Calu3 (cell line): ENCODE measurements around the gene DYTN. TPM values are rescaled to one million over a fixed set of nuclear protein-coding genes. Genes with fewer than 3 reads are reported as not detected.

Experiments used
- BruUV-seq: library from RNA; stranded (reverse); fragments of 400-500 nt; replicated peaks from 2 replicates; lab custom pipeline; 2021; lab: Mats Ljungman, UMichigan
- CTCF ChIA-PET: fragments of 300-600 bp; sonication (Branson Sonifier 250); formaldehyde crosslinking; loops from one replicate; lab custom pipeline; 2022; ENCODE audit warnings: antibody characterized with exemption; lab: Charles Lee
- DNase-seq: peaks from one replicate; pipeline ENCODE4 v3.0.0; 2022
- H3K27ac Mint-ChIP-seq: one replicate; pipeline ENCODE4 v1.8.0; 2022; ENCODE audit warnings: mixed read lengths; ENCODE audit not compliant: unreplicated experiment
- H3K27me3 Mint-ChIP-seq: one replicate; pipeline ENCODE4 v1.8.0; 2022; ENCODE audit warnings: mixed read lengths; ENCODE audit not compliant: unreplicated experiment
- H3K36me3 Mint-ChIP-seq: one replicate; pipeline ENCODE4 v1.8.0; 2022; ENCODE audit warnings: mild to moderate bottlenecking, moderate library complexity, mixed read lengths; ENCODE audit not compliant: insufficient read depth, unreplicated experiment
- H3K4me1 Mint-ChIP-seq: one replicate; pipeline ENCODE4 v1.8.0; 2022; ENCODE audit warnings: mild to moderate bottlenecking, low read depth, mixed read lengths; ENCODE audit not compliant: unreplicated experiment
- H3K4me3 Mint-ChIP-seq: one replicate; pipeline ENCODE4 v1.8.0; 2022; ENCODE audit warnings: mild to moderate bottlenecking, low read depth, moderate library complexity, mixed read lengths; ENCODE audit not compliant: unreplicated experiment
- H3K9me3 Mint-ChIP-seq: one replicate; pipeline ENCODE4 v1.8.0; 2022; ENCODE audit warnings: low read depth, mixed read lengths; ENCODE audit not compliant: unreplicated experiment
- CTCF ChIP-seq: fragments of 200-600 bp; IDR thresholded peaks from one replicate; pipeline ENCODE4 v1.8.0; 2022; ENCODE audit warnings: antibody characterized with exemption; ENCODE audit not compliant: unreplicated experiment
- intact Hi-C: fragments of 100-400 bp; cut with micrococcal nuclease; formaldehyde crosslinking; loops from one replicate; pipeline ENCODE4 v1.10.0; 2022; ENCODE audit not compliant: unreplicated experiment
- total RNA-seq: library from RNA; stranded (reverse); gene quantifications from 2 replicates; pipeline ENCODE4 v1.2.3, GENCODE V29; 2022

The DYTN gene
- total RNA-seq, 1 experiment from 2014 or later = not detected

GRCh38 chr2:206610451-206610850, 107.7 kb downstream of the DYTN start:
- Mint-ChIP-seq H3K36me3 (no peaks in the 10 kb centered on the region), H3K27ac (no peak overlapping the region), H3K4me3 (no peak overlapping the region), H3K27me3 (no peaks in the 10 kb centered on the region), H3K9me3 (no peaks in the 10 kb centered on the region), H3K4me1 (peaks cover 8% of the 10 kb centered on the region)
- intact Hi-C loops = no loop called here
- TF ChIP-seq CTCF = no peak
- no peak for DNase-seq
- CTCF ChIA-PET = no interaction called here
- BruUV-seq = no TSS peak

GRCh38 chr2:206603243-206603642, 115.0 kb downstream of the DYTN start:
- TF ChIP-seq CTCF = no peak
- no peak overlapping the region for H3K27ac Mint-ChIP-seq
- no peaks in the 10 kb centered on the region for H3K9me3 Mint-ChIP-seq
- H3K36me3 Mint-ChIP-seq = no peaks in the 10 kb centered on the region
- H3K4me1 Mint-ChIP-seq = no peaks in the 10 kb centered on the region
- CTCF ChIA-PET = no interaction called here
- no peak for DNase-seq
- intact Hi-C loops = no loop called here
- BruUV-seq = no TSS peak
- no peak overlapping the region for H3K4me3 Mint-ChIP-seq
- H3K27me3 Mint-ChIP-seq = no peaks in the 10 kb centered on the region

Other genes starting within 250 kb of the DYTN start
- not detected in 2 replicates for gene FAM237A, start 75.9 kb downstream of the DYTN start, total RNA-seq
- gene MDH1B, start 46.9 kb upstream of the DYTN start, total RNA-seq = 0.94 and 1.9 TPM in 2 replicates
- 31.5 and 31.9 TPM in 2 replicates for gene FASTKD2, start 47.2 kb upstream of the DYTN start, total RNA-seq
- gene CPO, start 221.1 kb upstream of the DYTN start, total RNA-seq = 0.40 TPM in 1 of 2 replicates, not detected in the other